ENCODE measurements around the gene ABCA12.

ABCA12 gene

DNA sequence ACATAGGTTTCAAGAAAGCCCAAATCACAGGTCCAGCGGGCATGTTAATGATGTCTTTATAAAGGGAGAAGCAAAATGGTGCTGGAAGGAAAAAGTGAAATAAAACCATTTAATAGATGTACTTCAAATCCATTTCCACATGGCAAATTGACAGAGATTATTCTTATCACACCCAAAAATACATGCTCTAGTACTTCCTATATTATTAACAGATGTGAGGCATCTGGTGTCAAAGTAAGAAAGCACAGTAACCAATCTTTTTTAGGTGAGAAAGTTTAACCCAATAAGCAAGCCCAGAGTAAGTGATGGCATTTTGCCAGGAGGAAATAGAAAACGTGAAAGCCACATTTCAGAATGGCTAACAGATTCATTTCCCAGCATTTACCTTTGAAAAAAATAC is 128.0 kb downstream of the ABCA12 start:
- DNase-seq (ENCODE audit: low spot score): no peak

DNA sequence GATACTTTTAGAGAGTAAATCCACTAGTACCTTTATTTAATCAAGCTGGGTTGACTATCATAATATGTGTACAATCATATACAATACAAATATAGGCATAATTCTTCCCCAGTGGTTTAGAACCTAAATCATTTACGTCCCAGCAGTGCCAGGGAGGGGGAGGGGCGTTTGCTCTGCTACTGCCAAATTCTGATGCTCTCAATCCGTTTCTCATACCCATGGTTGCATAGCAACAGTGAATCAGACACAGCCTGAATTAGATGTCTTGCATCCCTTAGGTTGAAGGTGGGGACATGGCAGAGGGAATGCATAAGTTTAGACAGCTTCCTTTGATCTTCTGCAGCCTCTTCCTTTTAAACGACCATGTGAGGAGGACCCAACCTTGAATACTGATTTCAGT is 135.4 kb downstream of the ABCA12 start:
- DNase-seq (ENCODE audit: low spot score): no peak

More for the DNA sequence above, 128.0 kb downstream of the ABCA12 start:
- TF ChIP-seq, protein P1, sequence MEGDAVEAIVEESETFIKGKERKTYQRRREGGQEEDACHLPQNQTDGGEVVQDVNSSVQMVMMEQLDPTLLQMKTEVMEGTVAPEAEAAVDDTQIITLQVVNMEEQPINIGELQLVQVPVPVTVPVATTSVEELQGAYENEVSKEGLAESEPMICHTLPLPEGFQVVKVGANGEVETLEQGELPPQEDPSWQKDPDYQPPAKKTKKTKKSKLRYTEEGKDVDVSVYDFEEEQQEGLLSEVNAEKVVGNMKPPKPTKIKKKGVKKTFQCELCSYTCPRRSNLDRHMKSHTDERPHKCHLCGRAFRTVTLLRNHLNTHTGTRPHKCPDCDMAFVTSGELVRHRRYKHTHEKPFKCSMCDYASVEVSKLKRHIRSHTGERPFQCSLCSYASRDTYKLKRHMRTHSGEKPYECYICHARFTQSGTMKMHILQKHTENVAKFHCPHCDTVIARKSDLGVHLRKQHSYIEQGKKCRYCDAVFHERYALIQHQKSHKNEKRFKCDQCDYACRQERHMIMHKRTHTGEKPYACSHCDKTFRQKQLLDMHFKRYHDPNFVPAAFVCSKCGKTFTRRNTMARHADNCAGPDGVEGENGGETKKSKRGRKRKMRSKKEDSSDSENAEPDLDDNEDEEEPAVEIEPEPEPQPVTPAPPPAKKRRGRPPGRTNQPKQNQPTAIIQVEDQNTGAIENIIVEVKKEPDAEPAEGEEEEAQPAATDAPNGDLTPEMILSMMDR (IDR thresholded peaks at IDR 0.05; ENCODE audit: extremely low read depth, missing control alignments): no peak

DNA sequence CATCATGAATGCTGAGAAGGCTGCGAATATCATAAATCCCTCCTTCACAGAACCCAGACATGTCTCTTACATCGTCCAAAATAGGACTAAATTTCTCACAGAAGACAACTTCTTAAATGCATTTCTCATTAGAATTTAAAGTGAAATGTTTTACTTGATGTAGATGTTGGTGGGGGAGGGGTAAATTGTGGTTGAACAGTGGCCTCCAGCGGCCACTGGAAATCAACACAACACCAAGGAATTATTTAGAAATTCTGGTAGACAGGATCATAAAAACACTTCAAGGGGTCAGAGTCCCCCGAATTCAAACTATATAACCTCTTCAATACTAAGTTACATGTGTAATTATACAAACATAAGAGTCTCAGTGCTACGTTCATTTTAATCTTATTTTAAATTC is 135.9 kb downstream of the ABCA12 start:
- peak; percentile 34 for DNase-seq (ENCODE audit: low spot score)
- TF ChIP-seq, protein P1 (IDR thresholded peaks at IDR 0.05; ENCODE audit: extremely low read depth, missing control alignments): peak; percentile 42

More for the DNA sequence above, 135.4 kb downstream of the ABCA12 start:
- TF ChIP-seq, protein P1 (IDR thresholded peaks at IDR 0.05; ENCODE audit: extremely low read depth, missing control alignments): no peak

DNA sequence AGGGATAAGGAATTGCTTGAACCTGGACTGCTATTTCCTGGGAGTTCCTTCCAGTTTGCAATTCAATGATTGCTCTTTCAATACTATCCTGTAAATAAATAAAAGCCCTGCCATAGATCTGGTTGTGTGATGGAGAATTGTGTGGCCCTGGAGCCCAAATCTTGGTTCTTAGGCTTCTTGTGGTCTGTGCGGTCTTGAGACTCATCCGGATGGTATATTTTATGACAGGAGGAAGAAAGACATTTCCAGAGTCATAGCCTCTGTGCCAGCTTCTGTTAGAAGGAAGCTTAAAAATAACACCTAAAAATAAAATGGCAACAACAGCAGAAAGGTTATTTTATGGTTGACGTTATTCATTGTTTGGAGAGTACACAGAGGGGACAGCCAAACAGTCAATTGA is 137.7 kb downstream of the ABCA12 start:
- TF ChIP-seq, protein P1 (IDR thresholded peaks at IDR 0.05; ENCODE audit: extremely low read depth, missing control alignments): no peak
- no peak for DNase-seq (ENCODE audit: low spot score)

DNA sequence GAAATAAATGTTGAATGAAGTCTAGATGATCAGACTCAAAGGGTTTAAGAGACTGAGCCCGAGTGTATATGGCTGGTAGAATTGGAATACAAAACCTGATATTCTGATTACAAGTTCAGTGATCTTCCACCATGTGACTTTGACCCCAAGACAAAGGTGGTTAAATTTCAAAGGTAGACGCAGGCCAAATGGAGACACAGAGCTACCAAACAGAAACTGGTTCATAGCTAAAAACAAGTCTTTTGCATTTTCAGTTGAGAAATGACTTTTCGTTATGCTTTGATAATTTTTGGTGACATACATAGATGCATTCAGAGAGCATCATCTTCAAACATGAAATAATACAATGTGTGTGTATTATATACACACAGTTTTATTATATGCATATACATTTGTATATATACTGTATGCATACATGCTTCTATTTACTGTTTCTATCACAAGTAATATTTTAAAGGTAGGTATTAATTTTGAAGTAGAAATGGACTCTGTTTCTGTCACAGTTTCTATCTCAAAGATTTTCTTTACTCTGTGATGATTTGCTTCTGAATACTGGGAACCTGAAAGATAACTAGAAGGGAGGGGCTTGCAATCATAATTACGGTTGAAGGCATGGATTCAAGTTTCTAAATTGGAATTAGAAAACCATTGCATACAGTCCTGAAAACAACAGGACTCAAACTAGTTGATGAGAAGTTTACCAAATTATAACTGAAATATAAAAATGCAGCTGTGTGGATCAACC is 142.3 kb downstream of the ABCA12 start:
- peak; percentile 51 for DNase-seq (ENCODE audit: low spot score)
- TF ChIP-seq, protein P1 (IDR thresholded peaks at IDR 0.05; ENCODE audit: extremely low read depth, missing control alignments): no peak

DNA sequence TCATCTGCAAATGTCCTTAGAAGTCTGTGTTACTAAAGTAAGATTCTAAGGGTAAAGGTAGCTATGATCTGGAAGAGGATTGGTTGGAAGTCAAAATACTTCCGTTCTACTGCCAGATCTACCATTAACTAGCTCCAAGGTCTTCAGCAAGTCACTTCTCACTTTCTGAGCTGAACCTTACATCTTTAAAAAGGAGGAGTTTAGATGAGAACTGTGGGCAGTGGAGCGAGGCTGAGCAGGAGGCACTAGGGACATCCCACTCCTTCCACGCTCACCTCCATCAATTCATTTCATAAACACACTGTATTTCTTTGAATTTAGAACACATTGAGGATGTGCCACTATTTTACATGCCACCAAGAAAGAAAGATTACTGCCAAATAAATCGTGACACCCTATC is 143.0 kb downstream of the ABCA12 start:
- DNase-seq (ENCODE audit: low spot score): no peak
- TF ChIP-seq, protein P1 (IDR thresholded peaks at IDR 0.05; ENCODE audit: extremely low read depth, missing control alignments): no peak

DNA sequence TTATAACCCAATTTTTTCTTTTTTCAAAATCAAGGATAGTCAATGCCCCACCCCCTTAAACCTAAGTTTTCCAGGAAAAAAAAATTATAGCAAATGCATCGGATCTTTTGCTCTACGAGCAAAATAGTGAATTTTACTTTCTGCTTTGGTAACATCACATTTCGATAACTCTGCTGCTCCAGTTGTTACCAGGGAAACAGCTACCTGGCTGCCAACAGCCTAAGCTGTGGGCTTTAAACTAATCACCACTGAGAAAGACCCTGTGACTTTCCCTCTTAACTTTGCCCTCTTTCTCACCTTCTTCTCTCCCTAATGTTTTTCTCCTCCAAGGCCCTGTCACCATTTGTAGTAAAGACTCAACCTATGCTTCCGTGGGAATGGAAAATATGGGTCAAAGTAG is 145.5 kb downstream of the ABCA12 start:
- TF ChIP-seq, protein P1 (IDR thresholded peaks at IDR 0.05; ENCODE audit: extremely low read depth, missing control alignments): no peak
- DNase-seq (ENCODE audit: low spot score): no peak
